ENCODE measurements around the gene MYO1A. TPM values are rescaled to one million over a fixed set of nuclear protein-coding genes. Genes with fewer than 3 reads are reported as not detected.

Gene MYO1A
- total and polyA plus RNA-seq, 10 of the 15 experiments (the other 5 are each of a cell fraction or from before 2014, with no cell fraction given): 0.01 to 0.34 (median 0.15) TPM; not detected in 2

- TF ChIP-seq POU2F2 (IDR thresholded peaks at IDR 0.05; ENCODE audit: borderline replicate concordance, low read depth, low read length): no peak
- no peak for TF ChIP-seq NFIC (IDR thresholded peaks at IDR 0.05; ENCODE audit: low read depth, low read length)
- no peak for TF ChIP-seq CBX5 (IDR thresholded peaks at IDR 0.05; ENCODE audit: low read depth)
- TF ChIP-seq BACH1 (IDR thresholded peaks at IDR 0.05; ENCODE audit: borderline replicate concordance): no peak
- no peak for TF ChIP-seq NFXL1 (IDR thresholded peaks at IDR 0.05; ENCODE audit: borderline replicate concordance)
- no peak for TF ChIP-seq ZBTB11 (CRISPR knock-in tag; IDR thresholded peaks at IDR 0.05)
These were observed 40.6 kb upstream of the MYO1A start (continued) for GRCh38 chr12:57090490-57090889.

Data from GM12878 (cell line).